HFFc6 (cell line): ENCODE results near the gene BTBD1. TPM values are rescaled to one million over a fixed set of nuclear protein-coding genes. Genes with fewer than 3 reads are reported as not detected.
"Not testable (repeated sequence)": the region's sequence is repeated elsewhere in the genome, so short reads cannot be mapped to it uniquely, and the experiment has no call there.

Source experiments
- DNase-seq: peaks from one replicate; pipeline ENCODE4 v3.0.0-alpha.2; 2018
- H3K27ac Mint-ChIP-seq: 2 replicates; pipeline ENCODE4 v1.8.0; 2020; ENCODE audit warnings: mild to moderate bottlenecking, mixed read lengths
- H3K27me3 Mint-ChIP-seq: 2 replicates; pipeline ENCODE4 v1.8.0; 2021; ENCODE audit warnings: mild to moderate bottlenecking, moderate library complexity, mixed read lengths; ENCODE audit not compliant: insufficient read depth
- H3K36me3 Mint-ChIP-seq: 2 replicates; pipeline ENCODE4 v1.8.0; 2021; ENCODE audit warnings: low read depth, mixed read lengths
- H3K4me1 Mint-ChIP-seq: 2 replicates; pipeline ENCODE4 v1.8.0; 2020; ENCODE audit warnings: low read depth, mixed read lengths
- H3K4me3 Mint-ChIP-seq: 2 replicates; pipeline ENCODE4 v1.8.0; 2020; ENCODE audit warnings: mild to moderate bottlenecking, moderate library complexity, mixed read lengths
- H3K9me3 Mint-ChIP-seq: 2 replicates; pipeline ENCODE4 v1.8.0; 2020; ENCODE audit warnings: mild to moderate bottlenecking, mixed read lengths
- CTCF ChIP-seq: fragments of 200-600 bp; sonication (generic); IDR thresholded peaks from 2 replicates; pipeline ENCODE4 v1.5.0; 2021; ENCODE audit warnings: antibody characterized with exemption, mild to moderate bottlenecking
- total RNA-seq, 6 experiments: library from RNA; stranded (reverse); fragmentation: NEBNext Ultra II Directional; extraction: Animal tissue kit (Norgen Biotek cat#: 25700); gene quantifications; 2 replicates in 1 of 6; 3 replicates in 5 of 6; pipeline ENCODE4 v1.2.3, GENCODE V29; 2021

BTBD1 gene
- total RNA-seq, 6 experiments from 2014 or later: 62.2 to 74.8 (median 69.4) TPM

DNA sequence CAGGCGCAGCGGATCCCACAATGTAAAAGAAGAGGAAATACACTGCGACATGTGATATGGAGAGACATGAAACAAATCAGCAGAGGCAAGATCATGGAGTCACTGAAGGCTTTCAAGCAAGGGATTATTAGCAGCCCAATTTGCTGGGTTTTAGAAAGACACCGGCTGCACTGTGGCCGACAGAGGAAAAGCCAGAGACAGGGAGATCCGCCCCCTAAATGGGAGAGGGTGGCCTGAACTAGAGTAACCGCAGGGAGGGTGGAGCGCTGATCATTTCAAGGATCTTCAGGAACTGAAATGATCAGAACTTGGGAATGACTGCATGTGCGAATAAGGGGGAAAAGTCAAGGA is 55.0 kb downstream of the BTBD1 start:
- Mint-ChIP-seq H3K27ac (peak overlapping the region; percentile 83), H3K36me3 (peaks cover 13% of the 10 kb centered on the region), H3K9me3 (no peaks in the 10 kb centered on the region), H3K27me3 (no peaks in the 10 kb centered on the region; the same call in 1 of the 2 replicates), H3K4me1 (peaks cover 30% of the 10 kb centered on the region), H3K4me3 (peak overlapping the region; percentile 94)
- no peak for DNase-seq
- no peak for TF ChIP-seq CTCF

DNA sequence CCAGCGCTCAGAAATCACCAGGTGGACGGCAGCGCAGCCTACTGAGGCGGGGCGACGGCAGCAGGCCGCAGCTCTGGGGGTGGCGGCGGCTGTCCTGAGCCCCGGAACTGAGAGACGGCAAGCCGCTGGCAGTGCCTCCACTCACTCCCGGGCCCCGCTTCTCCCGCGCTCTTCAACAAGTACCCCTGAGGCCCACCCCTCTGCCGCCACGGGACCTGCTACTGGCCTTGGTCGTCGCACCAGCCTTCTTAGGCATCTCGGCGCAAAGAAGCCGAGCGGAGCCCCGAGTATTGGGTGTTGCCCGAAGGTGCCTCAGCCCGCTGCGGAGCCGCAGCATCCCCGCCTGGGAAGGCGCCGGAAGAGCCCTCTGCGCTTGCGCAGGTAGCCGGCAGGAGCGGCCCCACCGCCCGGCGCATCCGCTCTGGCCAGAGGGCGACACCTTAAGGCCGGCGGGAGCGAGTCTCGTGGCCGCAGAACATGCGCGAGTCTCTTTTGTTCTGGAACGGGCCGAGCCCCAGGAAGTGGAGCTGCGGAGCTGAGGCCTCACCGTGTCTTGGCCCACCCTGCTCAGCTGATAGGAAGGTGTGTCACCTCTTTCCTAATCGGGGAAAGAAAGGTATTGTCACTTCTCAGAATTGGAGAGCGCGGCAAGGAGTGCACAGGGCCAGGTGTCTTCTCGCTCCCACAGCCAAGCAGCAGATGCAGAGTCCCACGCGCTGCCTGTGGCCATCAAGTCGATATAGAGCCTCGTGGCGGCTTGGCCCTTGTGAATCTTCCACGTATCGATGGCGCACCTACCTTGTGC is 55.6 kb downstream of the BTBD1 start, which contains the start of gene C15orf40:
Gene C15orf40 (minus strand): TSS at position 369 of the 805 bp plus-strand sequence. CDS start 32 bp downstream, at position 337.
- peak; percentile 60; the same call in 1 of the 2 replicates for TF ChIP-seq CTCF
- peak; percentile 83 for DNase-seq
- Mint-ChIP-seq H3K4me3 (peak within 1 kb of the TSS; percentile 94), H3K27me3 (no peaks in the 10 kb centered on the region; the same call in 1 of the 2 replicates), H3K9me3 (no peaks in the 10 kb centered on the region), H3K27ac (peak within 1 kb of the TSS; percentile 83), H3K4me1 (peaks cover 30% of the 10 kb centered on the region), H3K36me3 (peaks cover 16% of the 10 kb centered on the region)

GRCh38 chr15:83010709-83011270 is 56.3 kb downstream of the BTBD1 start:
- no peaks in the 10 kb centered on the region; the same call in 1 of the 2 replicates for H3K27me3 Mint-ChIP-seq
- peaks cover 16% of the 10 kb centered on the region for H3K36me3 Mint-ChIP-seq
- H3K4me3 Mint-ChIP-seq: peak overlapping the region; percentile 94
- H3K27ac Mint-ChIP-seq: peak overlapping the region; percentile 83
- peak; percentile 79 for DNase-seq
- peak; percentile 89 for TF ChIP-seq CTCF
- H3K9me3 Mint-ChIP-seq: no peaks in the 10 kb centered on the region
- H3K4me1 Mint-ChIP-seq: peaks cover 30% of the 10 kb centered on the region

GRCh38 chr15:83000672-83001031 is 66.4 kb downstream of the BTBD1 start:
- TF ChIP-seq CTCF: peak; percentile 43; the same call in 1 of the 2 replicates
- H3K27me3 Mint-ChIP-seq, H3K27ac Mint-ChIP-seq, H3K36me3 Mint-ChIP-seq, H3K9me3 Mint-ChIP-seq, DNase-seq: not testable (repeated sequence)
- Mint-ChIP-seq H3K4me1 (peaks cover 19% of the 10 kb centered on the region), H3K4me3 (peak overlapping the region; percentile 88)

DNA sequence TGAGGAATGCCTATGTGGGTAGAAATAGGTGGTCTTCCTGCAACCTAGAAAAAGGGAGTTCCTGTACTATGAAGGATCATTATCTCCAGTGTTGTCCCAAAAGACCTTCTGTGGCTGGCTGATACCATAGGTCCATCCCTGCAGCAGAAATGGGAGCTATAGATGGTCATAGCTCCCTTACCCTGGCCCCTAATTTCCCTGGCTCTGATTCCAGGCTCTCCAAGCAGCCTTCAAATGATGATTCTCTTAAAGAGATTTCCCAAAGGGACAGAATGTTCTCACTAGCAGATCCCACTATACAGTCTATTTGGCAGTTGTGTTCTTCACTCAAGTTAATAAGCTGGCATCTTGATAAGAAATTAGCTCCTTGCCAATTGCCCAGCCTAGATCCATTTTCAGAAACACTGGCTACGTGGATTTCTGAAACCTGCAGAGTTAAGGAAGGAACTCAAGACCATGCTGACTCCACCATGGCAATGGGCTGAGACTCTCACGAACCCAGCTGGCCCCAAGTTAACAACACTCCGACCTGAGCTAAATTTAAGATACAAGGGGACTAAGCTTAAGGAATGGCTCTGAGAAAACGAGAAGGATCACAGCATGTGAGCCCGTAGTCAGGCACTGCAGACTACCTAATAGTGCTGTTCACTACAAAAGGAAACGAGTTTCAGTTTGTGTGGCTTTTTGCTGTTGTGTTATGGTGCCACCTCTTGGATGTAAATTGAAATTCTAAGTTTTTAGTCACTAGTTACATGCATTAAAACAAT is 67.0 kb downstream of the BTBD1 start:
- peak overlapping the region; percentile 73 for H3K27ac Mint-ChIP-seq
- H3K4me1 Mint-ChIP-seq: peaks cover 20% of the 10 kb centered on the region
- DNase-seq: peak; percentile 70
- TF ChIP-seq CTCF: peak; percentile 81
- no peaks in the 10 kb centered on the region for H3K9me3 Mint-ChIP-seq
- H3K4me3 Mint-ChIP-seq: peak overlapping the region; percentile 88
- H3K36me3 Mint-ChIP-seq: no peaks in the 10 kb centered on the region
- no peaks in the 10 kb centered on the region; the same call in 1 of the 2 replicates for H3K27me3 Mint-ChIP-seq
